Activated CD4-positive, alpha-beta T cell treated with anti-CD3 and anti-CD28 coated beads, Interleukin-2, amount 50 U/mL, for 24 hours (primary cell): ENCODE results near the gene SCD.
"Not testable (repeated sequence)": the region's sequence is repeated elsewhere in the genome, so short reads cannot be mapped to it uniquely, and the experiment has no call there.

Source experiments
- DNase-seq, 2 donors: peaks; one replicate each; pipeline ENCODE4 v3.0.0-alpha.2; 2020; ENCODE audit warnings: low read depth in 1 of 2, low spot score in 1 of 2

Gene SCD

DNA sequence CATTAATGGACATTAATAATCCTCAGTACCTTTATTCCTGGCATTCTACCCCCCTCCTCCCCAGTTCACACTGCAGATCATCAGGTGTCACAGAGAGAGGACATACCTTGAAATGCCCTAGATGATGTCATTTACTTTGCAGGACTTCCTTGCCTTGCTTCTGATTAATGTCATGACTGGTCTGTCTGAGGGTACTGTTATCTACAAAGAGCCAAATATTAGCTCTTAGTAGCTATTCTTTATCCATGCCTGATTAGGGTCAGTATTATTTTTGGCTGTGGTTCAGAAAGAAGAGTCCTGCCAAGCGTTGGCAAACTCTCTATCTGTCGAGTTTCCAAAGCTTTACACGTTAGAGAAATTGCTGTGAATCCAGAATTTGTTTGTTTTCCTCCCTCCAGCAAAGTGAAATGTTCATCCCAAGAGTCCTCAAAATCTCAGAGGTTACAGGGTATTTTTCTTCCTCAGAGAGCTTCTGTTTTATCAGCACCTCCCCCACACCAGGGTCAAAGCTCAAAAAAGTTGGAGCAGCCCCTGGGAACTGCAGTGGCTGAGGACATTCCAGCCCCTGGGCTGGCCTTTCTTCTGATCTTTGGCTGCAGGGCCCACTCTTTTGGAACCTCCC is 12.6 kb downstream of the SCD start:
- no peak for DNase-seq

DNA sequence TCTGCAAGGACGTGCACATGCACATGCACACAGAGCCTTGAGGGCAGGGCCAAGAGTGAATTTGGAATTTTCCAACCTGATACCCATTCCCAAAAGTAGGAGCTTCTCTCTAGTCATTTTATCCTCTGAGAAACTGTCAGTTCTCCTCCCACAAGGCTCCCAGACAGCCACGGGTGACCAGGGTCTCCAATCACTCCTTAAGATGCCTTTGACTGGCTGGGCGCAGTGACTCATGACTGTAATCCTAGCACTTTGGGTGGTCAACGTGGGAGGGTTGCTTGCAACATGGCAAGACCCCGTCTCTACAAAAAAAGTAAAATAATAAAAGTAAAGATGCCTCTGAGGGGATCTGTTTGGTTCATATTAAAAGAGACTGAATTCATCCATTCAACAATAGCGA is 13.2 kb downstream of the SCD start:
- no peak for DNase-seq

DNA sequence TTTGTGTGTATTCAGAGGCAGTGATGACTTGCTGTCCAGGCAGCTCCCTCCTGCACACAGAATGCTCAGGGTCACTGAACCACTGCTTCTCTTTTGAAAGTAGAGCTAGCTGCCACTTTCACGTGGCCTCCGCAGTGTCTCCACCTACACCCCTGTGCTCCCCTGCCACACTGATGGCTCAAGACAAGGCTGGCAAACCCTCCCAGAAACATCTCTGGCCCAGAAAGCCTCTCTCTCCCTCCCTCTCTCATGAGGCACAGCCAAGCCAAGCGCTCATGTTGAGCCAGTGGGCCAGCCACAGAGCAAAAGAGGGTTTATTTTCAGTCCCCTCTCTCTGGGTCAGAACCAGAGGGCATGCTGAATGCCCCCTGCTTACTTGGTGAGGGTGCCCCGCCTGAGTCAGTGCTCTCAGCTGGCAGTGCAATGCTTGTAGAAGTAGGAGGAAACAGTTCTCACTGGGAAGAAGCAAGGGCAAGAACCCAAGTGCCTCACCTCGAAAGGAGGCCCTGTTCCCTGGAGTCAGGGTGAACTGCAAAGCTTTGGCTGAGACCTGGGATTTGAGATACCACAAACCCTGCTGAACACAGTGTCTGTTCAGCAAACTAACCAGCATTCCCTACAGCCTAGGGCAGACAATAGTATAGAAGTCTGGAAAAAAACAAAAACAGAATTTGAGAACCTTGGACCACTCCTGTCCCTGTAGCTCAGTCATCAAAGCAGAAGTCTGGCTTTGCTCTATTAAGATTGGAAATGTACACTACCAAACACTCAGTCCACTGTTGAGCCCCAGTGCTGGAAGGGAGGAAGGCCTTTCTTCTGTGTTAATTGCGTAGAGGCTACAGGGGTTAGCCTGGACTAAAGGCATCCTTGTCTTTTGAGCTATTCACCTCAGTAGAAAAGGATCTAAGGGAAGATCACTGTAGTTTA is 15.8 kb downstream of the SCD start:
- DNase-seq, result no peak

DNA sequence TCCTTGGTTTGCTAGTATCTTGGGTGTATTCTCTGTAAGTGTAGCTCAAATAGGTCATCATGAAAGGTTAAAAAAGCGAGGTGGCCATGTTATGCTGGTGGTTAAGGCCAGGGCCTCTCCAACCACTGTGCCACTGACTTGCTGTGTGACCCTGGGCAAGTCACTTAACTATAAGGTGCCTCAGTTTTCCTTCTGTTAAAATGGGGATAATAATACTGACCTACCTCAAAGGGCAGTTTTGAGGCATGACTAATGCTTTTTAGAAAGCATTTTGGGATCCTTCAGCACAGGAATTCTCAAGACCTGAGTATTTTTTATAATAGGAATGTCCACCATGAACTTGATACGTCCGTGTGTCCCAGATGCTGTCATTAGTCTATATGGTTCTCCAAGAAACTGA is 17.1 kb downstream of the SCD start:
- DNase-seq, result no peak

DNA sequence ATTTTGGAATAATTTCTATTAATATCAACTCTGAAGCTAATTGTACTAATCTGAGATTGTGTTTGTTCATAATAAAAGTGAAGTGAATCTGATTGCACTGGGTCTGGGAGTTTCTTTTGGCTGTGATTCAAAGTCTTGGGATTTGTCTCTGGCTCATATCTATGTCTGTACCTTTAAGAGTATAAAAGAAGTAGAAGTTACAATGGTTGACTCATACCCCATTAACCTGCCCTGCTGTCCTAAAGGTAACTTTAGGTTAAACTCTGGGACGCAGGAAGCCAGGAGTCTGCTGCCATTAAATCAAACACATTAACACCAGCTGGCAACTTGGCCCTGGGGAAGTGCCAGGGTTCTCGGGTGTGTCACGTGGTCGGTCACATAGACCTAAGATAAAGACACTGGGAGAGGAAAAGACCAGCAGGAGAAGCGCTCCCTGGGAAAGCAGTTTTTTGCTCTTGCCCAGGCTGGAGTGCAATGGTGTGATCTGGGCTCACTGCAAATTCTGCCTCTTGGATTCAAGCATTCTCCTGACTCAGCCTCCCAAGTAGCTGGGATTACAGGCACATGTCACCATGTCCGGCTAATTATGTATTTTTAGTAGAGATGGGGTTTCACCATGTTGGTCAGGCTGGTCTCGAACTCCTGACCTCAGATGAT is 17.8 kb downstream of the SCD start:
- no peak for DNase-seq

DNA sequence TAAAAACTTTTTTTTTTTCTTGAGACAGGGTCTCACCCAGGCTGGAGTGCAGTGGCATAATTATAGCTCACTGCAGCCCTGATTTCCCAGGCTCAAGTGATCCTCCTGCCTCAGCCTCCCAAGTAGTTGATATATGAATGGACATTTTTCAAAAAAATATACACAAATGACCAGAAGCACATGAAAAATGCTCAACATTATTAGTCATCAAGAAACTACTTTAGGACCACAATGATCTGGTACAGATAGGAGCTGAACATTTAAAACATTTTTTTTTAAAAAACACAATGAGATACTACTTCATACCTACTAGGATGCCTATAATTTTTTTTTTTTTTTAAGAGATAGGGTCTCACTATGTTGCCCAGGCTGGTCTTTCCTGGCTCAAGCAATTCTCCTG is 21.7 kb downstream of the SCD start:
- DNase-seq, result no peak

DNA sequence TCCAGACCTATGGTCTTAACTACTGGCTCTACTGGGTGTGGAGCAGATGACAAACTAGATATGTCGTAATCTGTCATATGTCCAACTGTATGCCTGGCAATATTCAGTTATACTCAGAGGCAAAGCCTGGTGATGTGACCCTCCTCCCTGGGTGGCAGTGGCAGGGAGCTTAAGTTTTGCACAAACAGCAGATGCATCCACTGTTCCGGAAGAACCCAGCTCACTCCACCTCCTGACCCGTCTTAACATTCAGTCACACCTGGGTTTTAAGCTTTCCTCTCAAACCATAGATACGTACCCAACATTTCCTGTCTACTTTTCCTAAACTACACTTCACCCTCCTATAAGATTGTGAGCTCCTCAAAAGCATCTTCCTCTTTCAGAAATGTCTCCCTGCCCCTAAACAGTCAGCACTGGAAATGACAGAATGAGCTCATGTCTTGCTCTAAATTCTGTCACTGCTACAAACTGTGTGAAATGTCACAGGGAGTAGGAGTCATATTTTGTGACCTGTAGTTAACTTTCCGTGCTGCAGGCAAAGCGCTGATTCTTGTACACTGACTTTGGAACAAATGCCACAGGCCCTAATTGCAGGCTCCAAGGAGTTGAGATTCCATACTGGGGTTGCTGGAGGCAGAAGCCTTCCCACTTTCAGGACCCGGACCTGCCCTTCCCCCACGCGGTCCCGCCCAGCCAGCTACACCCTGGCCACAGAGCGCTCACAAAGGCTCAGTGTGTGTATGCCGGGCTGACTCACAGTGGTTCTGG is 23.9 kb downstream of the SCD start:
- peak in 1 of 2 donors; percentile 30 for DNase-seq

DNA sequence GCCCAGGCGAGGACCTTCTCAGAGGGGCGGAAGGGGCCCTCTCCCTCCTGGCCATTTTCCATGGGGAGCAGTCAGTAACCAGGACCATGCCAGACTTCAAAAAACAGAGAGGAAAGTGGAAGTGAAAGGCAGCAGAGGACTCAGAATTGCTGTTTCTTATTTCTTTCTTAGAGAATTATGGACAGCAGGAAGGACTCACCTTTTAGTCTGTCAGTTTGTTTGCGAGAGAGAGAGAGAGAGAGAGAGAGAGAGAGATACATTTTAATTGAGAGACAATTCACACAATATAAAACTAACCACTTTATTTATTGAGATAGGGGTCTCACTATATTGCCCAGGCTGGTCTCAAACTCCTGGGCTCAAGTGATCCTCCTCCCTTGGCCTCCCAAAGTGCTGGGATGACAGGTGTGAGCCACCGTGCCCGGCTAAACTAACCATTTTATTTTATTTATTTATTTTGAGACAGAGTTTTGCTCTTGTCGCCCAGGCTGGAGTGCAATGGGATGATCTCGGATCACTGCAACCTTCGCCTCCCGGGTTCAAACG is 24.5 kb downstream of the SCD start:
- DNase-seq, result no peak

DNA sequence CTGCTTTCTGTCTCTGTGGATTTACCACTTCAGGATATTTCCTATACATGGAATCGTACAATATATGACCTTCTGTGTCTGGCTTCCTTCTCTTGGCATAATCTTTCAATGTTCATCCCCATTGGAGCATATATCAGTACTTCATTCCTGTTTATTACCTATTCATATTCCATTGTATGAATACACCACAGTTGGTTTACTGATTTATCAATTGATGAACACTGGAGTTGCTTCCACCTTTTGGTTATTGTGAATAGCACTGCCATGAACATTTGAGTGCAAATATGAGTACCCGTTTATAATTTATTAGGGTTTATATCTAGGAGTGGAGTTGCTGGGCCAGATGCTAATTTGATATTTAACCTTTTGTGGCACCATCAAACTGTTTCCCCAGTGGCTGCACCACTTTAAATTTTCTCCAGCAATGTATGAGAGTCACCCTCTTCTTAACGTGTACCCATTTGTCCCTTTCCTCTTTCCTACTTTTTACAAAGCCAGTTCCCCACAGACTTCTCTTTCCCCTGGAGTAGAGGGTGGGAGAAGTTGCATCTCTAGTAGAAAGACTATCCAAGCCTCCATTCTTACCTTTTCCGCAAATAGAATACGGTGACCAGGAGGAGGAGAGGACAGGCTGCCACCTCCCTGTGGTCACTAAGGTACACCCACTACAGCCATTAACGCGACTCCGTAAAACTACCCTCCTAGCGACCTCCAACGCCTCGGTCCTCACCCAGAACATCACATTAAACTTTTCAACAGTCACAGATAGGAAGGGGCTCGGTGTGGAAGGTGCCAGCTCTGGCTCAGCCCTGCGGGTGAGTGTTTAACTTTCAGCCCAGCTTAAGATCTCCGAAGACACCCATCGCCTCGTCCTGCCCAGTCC is 25.6 kb downstream of the SCD start:
- no peak for DNase-seq

DNA sequence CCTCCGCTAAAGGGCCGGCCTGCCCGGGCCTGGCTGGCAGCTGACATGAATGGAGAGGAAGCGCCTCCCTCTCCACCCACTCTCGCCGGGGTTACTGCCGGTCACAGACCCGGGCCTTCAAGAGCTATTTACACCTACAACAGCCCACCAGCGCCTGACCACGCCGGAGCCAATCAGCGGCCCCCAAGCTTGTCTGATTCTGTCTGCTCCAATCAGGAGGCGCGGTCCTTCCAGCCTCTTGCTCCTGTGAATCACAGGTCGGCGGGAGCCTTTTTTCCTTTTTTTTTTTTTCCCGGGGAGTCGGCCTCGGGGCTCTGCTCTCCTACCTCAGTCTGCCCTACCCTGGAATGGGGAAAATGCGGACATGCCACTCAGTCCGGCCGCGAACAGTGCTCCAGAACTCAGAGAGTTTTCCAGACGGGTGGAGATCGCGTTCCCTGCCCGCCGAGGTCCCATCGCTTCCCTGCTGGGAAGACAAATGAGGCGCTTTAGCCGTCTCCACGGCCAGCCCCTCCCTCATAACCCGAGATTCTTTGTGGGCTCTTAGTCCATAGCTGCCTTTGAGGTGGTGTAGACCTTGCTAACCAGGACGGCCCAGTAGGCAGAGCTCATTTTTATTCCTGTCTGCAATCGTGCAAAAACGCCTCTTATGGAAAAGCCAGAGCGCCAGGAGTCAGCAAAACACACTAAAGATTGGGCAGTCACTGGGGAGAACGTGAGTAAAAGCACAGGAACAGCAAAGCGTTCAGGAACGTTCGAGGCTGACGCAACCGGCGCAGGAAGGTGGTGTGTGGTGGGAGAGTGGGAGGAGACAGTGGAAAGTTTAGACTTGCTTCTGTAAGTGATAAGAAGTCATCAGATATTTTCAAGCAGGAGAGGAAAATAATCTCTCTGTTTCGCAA is 26.5 kb downstream of the SCD start:
- DNase-seq, result peak; percentile 61 to 82

DNA sequence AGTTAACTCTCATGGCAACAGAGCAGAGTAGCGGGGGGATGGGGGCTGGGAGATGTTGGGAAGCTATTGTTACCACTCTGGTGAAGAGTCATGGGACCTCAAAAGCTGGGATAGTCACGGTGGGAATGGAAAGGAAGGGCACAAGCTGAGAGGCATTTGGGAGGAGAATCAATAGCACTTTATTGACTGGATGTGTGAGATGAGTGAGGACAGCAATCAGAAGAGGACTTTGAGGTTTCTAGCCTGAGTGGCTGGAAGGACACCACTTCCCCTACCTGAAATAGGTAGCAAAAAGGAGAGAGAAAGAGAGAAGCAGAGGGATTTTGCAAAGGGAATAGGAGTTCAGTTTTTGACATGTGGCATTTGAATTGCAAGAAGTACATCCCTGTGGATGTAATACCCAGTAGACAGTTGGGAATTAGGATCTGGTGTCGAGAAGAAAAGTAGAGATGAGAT is 27.2 kb downstream of the SCD start:
- no peak for DNase-seq

DNA sequence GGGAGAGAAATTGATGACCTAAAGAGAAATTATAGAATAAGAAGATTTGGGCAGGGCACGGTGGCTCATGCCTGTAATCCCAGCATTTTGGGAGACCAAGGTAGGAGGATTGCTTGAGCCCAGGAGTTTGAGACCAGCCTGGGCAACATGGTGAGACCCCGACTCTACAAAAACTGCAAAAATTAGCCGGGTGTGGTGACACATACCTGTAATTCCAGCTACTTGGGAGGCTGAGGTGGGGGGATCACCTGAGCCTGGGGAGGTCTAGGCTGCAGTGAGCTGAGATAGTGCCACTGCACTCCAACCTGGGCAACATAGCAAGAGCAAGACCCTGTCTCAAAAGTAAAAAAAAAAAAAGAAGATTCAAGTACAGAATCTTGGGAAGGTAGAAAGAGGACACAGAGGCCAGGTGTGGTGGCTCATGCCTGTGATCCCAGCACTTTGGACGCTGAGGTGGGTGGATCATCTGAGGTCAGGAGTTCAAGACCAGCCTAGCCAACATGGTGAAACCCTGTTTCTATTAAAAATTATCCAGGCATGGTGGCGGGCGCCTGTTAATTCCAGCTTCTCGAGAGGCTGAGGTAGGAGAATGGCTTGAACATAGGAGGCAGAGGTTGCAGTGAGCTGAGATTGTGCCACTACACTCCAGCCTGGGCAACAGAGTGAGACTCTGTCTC is 27.8 kb downstream of the SCD start:
- not testable (repeated sequence) for DNase-seq

DNA sequence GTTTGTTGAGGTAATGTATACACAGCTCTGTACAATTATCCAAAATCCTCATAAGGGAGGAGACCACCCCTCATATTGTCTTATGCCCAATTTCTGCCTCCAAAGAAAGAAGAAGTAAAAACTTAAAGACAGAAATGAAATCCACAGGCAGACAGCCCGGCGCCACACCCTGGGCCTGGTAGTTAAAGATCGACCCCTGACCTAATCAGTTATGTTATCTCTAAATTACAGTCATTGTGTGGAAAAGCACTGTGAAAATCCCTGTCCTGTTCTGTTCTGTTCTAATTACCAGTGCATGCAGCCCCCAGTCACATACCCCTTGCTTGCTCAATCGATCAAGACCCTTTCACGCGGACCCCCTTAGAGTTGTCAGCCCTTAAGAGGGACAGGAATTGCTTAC is 29.6 kb downstream of the SCD start:
- not testable (repeated sequence) for DNase-seq

DNA sequence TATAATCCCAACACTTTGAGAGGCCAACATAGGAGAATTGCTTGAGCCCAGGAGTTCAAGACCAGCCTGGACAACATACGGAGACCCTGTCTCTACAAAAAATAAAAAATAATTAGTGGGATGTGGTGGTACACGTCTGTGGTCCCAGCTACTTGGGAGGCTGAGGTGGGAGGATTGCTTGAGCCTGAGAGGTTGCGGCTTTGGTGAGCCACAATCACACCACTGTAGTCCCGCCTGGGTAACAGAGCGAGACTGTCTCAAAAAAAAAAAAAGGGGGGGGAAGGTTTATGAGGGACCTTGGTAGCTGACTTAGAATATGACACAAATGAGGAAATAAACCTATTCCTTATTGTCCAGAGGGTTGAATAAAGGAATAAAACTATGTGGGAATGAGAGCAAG is 30.8 kb downstream of the SCD start:
- no peak for DNase-seq

DNA sequence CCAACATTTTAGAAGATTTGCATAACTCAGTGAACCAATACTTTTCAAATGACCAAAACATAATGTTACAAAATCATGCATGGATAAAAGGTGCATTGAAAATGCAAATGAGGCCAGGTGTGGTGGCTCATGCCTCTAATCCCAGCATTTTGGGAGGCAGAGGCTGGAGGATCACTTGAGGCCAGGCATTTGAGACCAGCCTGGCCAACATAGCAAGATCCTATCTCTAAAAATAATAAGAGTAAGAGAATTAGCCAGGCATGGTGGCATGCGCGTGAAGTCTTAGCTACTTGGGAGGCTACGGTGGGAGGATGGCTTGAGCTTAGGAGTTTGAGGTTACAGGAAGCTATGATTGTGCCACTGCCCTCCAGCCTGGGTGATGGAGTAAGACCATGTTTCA is 33.4 kb downstream of the SCD start:
- DNase-seq, result no peak

DNA sequence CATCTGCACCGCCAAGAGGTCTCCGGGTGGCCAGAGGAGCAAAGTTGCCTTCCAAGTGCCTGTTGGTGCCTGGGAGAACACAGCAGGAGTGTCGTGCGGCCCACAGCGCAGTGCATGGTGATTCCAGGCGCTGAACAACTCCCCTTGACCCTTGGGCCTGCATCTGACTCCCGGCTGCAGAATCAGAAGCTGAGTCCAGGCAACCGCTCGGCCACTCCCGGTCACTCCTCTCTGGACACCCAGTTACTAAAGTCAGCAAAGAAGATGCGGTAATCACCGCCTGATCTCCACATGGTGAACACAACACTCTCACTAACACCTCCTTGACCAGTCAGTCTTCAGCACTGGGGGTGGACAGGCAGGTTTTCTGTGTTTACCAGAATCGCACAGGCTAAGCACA is 35.5 kb downstream of the SCD start:
- DNase-seq, result no peak

DNA sequence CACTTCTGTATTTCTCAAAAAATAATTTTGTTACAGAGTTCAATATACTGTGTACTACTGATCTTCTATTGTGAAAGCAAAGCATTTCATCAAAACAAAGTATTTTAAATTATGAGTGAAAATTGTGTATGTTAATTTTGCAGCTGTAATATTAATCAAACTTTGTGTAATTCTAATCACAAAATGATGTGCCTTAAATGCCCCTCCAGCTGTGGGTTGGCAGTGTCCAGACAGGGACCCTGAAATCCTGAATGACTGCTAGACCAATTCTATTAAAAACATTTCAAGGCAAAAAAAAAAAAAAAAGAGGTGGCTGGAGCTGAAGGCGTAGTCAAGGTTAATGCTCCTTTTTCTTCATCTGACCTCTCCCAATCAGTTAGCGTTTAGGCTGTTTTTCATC is 36.2 kb downstream of the SCD start:
- no peak for DNase-seq
